ENCODE results near the gene SLC22A23. TPM values are rescaled to one million over a fixed set of nuclear protein-coding genes. Genes with fewer than 3 reads are reported as not detected.
"Not testable (repeated sequence)": the region's sequence is repeated elsewhere in the genome, so short reads cannot be mapped to it uniquely, and the experiment has no call there.

SLC22A23 gene
- total RNA-seq, 2 experiments from 2014 or later = 0.75 to 0.83 TPM

GRCh38 chr6:3394671-3395070 is 62.2 kb downstream of the SLC22A23 start:
- H3K4me3 Mint-ChIP-seq = no peak overlapping the region
- no peaks in the 10 kb centered on the region for H3K4me1 Mint-ChIP-seq
- no peak overlapping the region for H3K27ac Mint-ChIP-seq

DNA sequence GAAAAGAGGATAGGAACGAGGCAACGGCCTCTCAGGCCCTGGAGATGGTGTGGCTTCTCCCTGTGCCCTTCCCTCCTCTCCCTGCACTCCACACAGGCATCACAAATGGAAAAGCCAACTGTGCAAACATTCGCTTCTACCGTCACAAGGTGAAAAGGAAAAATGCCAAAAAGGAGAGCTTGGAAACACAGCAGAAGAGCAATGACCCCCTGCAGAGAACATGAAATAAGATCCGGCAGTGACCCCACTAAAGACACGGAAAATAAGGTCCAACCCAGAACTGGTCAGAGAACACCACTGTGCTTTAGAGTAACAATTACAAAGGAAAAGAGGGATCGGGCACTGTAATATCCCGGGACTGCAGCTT is 63.0 kb downstream of the SLC22A23 start:
- ChIA-PET POLR2A (no interaction called here), CTCF (no interaction called here)
- H3K9me3 Mint-ChIP-seq = no peaks in the 10 kb centered on the region
- no peak for DNase-seq
- no peak overlapping the region for H3K27ac Mint-ChIP-seq
- no peaks in the 10 kb centered on the region for H3K36me3 Mint-ChIP-seq (ENCODE audit: low read depth)
- H3K4me1 Mint-ChIP-seq = no peaks in the 10 kb centered on the region
- H3K4me3 Mint-ChIP-seq = no peak overlapping the region
- no peaks in the 10 kb centered on the region for H3K27me3 Mint-ChIP-seq

More at GRCh38 chr6:3394671-3395070, 62.2 kb downstream of the SLC22A23 start:
- CTCF ChIA-PET = no interaction called here
- H3K36me3 Mint-ChIP-seq (ENCODE audit: low read depth) = no peaks in the 10 kb centered on the region
- no peak for DNase-seq
- no peaks in the 10 kb centered on the region for H3K9me3 Mint-ChIP-seq
- POLR2A ChIA-PET = no interaction called here
- no peaks in the 10 kb centered on the region for H3K27me3 Mint-ChIP-seq

DNA sequence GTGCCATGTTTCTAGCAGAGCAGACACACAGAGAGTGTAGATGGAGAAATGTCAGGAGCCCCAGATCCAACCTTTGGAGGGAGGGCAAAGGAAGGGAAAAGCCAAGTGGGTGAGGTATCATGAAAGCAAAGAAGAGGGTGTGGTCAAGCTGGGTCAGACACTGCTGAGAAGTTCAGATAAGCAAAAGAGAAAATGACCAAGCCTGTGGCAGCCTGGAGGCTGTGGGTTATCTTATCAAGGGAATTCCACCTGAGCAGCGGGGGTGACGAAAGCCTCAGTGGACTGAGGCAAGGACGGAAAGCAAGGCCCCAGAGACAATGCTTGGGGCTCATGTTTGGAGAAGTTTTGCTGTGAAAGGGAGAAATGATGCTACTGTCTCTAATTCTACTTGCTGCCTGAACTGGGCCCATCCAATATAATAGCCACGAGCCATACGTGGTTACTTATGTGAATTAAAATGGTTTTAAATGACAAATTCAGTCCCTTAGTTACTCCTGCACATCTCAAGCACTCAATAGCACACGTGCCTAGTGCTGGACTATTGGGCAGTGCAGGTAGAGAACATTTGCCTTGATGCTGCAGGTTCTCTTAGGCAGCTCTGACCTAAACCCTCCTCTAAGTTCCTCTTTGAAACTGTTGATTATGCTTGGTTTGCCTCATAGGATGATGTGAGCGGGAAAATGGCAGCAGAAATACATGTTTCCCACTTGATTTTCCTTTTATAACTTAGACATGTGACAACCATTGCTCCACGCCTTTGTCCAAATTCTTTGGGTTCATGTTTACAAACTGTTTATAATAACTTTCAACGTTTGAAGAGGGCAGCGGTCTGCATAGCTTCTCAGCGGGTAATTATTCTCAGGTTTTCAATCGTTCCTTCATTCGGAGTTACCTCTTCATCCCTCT is 63.7 kb downstream of the SLC22A23 start:
- Mint-ChIP-seq H3K4me3 (no peak overlapping the region), H3K4me1 (no peaks in the 10 kb centered on the region), H3K27me3 (no peaks in the 10 kb centered on the region), H3K9me3 (no peaks in the 10 kb centered on the region), H3K27ac (no peak overlapping the region), H3K36me3 (ENCODE audit: low read depth) (no peaks in the 10 kb centered on the region)
- CTCF ChIA-PET = interaction anchor here (0.6 kb wide), 1 partner anchor 24 kb away, joined by 5 read pairs; no protein-coding TSS in a partner anchor
- DNase-seq = no peak
- POLR2A ChIA-PET = no interaction called here

DNA sequence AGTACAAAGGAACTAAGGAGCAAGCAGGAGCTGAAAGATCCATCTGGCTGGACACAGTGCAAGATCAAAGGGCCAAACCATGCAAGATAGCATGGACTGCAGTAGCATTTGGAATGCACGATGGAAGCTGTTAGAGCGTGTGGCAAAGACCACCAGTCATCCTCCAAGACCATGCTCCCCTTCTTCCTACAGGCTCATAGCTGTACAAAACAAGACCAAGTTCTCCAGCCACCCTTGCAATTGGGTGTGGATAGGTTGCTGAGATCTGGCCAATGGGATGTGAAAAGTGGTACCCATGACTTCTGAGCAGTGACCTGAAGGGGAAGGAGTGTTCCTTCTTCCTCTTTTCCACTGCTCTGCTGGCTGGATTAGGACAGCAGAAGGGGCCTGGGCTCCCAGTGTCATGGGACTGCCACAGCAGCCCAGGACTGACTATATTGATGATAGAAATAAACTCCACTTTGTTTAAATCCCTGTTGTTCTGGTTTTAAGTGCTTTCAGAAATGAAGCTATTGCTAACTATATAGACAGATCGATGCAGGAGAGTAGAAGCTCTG is 64.9 kb downstream of the SLC22A23 start:
- ChIA-PET CTCF (interaction anchor here (0.5 kb wide), 1 partner anchor 28 kb away, joined by 3 read pairs; no protein-coding TSS in a partner anchor), POLR2A (no interaction called here)
- Mint-ChIP-seq H3K27ac (no peak overlapping the region), H3K27me3 (no peaks in the 10 kb centered on the region), H3K4me3 (no peak overlapping the region), H3K4me1 (no peaks in the 10 kb centered on the region), H3K36me3 (ENCODE audit: low read depth) (no peaks in the 10 kb centered on the region), H3K9me3 (no peaks in the 10 kb centered on the region)
- DNase-seq = no peak

DNA sequence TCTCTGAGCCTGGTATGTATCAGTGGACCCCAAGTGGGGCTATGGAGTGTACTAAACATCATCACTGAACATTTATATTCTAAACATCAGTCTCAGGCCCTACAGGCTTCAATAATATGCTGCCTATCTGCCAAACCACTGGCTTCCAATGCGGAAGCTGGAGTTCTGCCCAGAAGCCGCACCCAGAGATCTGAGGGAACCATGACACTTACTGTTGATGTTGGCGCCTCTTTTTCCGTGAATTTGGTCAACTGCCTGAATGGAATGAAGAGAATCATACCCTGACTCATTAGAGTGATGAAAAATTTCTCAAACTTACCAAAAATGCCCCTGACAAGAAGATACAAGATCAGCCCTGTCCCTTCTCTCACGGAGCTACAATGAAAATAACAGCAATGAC is 66.2 kb downstream of the SLC22A23 start:
- CTCF ChIA-PET = no interaction called here
- no peaks in the 10 kb centered on the region for H3K36me3 Mint-ChIP-seq (ENCODE audit: low read depth)
- no peaks in the 10 kb centered on the region for H3K27me3 Mint-ChIP-seq
- no peaks in the 10 kb centered on the region for H3K4me1 Mint-ChIP-seq
- H3K9me3 Mint-ChIP-seq = no peaks in the 10 kb centered on the region
- H3K27ac Mint-ChIP-seq = no peak overlapping the region
- DNase-seq = no peak
- POLR2A ChIA-PET = no interaction called here
- H3K4me3 Mint-ChIP-seq = no peak overlapping the region

DNA sequence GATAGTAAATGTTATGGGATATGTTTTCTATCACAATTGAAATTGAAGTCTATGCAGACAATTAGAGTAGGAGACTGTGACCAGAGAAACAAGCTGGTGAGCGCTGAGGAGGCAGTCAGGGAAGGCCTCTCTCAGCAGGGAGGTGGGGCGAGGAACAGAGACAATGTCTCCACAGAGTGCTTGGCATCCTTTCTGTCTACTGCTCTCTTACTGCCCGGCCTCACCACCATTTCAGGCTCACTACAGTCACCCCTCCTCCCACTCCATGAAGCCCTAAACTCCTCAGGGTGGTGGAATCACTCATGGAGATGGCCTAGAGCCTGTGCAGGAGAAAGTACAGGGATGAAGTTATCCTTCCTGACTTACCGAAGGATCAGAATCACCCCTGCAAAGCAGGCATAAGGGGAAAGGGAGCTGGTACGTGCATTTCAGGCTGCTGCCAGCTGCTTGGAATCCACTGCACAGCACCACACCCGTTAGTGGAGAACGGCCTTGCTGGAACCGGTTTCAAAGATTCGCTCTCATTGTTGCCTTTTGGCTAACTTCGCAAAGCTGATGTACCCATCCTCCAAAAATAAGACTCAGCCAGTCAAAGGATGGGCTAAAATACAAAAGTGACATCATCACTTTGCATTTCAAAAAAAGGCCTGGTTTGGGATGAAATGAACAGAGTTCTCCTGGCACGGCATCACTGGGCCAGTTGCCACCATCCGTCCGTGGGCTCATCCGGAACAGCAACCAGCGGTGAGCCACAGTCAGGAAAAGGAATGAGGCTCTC is 67.3 kb downstream of the SLC22A23 start:
- DNase-seq = no peak
- H3K9me3 Mint-ChIP-seq = no peaks in the 10 kb centered on the region
- no peak overlapping the region for H3K27ac Mint-ChIP-seq
- no peak overlapping the region for H3K4me3 Mint-ChIP-seq
- CTCF ChIA-PET = interaction anchor here (0.7 kb wide), 1 partner anchor 647 kb away, joined by 3 read pairs; no protein-coding TSS in a partner anchor
- no peaks in the 10 kb centered on the region for H3K36me3 Mint-ChIP-seq (ENCODE audit: low read depth)
- POLR2A ChIA-PET = no interaction called here
- H3K4me1 Mint-ChIP-seq = no peaks in the 10 kb centered on the region
- no peaks in the 10 kb centered on the region for H3K27me3 Mint-ChIP-seq

- ChIA-PET CTCF (interaction anchor here (0.7 kb wide), 1 partner anchor 112 kb away, joined by 3 read pairs; no protein-coding TSS in a partner anchor), POLR2A (no interaction called here)
- no peak overlapping the region for H3K4me3 Mint-ChIP-seq
Measured at GRCh38 chr6:3388786-3389185, 68.1 kb downstream of the SLC22A23 start.

GRCh38 chr6:3386374-3386857 is 70.4 kb downstream of the SLC22A23 start:
- H3K4me3 Mint-ChIP-seq = no peak overlapping the region
- H3K9me3 Mint-ChIP-seq = no peaks in the 10 kb centered on the region
- H3K36me3 Mint-ChIP-seq (ENCODE audit: low read depth) = no peaks in the 10 kb centered on the region
- DNase-seq = no peak
- no peaks in the 10 kb centered on the region for H3K27me3 Mint-ChIP-seq
- CTCF ChIA-PET = no interaction called here
- POLR2A ChIA-PET = no interaction called here
- no peaks in the 10 kb centered on the region for H3K4me1 Mint-ChIP-seq
- no peak overlapping the region for H3K27ac Mint-ChIP-seq

More at GRCh38 chr6:3388786-3389185, 68.1 kb downstream of the SLC22A23 start:
- H3K9me3 Mint-ChIP-seq = no peaks in the 10 kb centered on the region
- no peaks in the 10 kb centered on the region for H3K36me3 Mint-ChIP-seq (ENCODE audit: low read depth)
- no peaks in the 10 kb centered on the region for H3K4me1 Mint-ChIP-seq
- no peaks in the 10 kb centered on the region for H3K27me3 Mint-ChIP-seq
- no peak overlapping the region for H3K27ac Mint-ChIP-seq
- no peak for DNase-seq

GRCh38 chr6:3385660-3386151 is 71.1 kb downstream of the SLC22A23 start:
- H3K9me3 Mint-ChIP-seq = no peaks in the 10 kb centered on the region
- no peaks in the 10 kb centered on the region for H3K4me1 Mint-ChIP-seq
- H3K36me3 Mint-ChIP-seq (ENCODE audit: low read depth) = no peaks in the 10 kb centered on the region
- no peak overlapping the region for H3K4me3 Mint-ChIP-seq
- no peaks in the 10 kb centered on the region for H3K27me3 Mint-ChIP-seq
- no peak for DNase-seq
- ChIA-PET POLR2A (no interaction called here), CTCF (no interaction called here)
- H3K27ac Mint-ChIP-seq = no peak overlapping the region

- H3K27ac Mint-ChIP-seq; CTCF ChIA-PET; H3K4me3 Mint-ChIP-seq; POLR2A ChIA-PET; H3K9me3 Mint-ChIP-seq; H3K4me1 Mint-ChIP-seq; H3K27me3 Mint-ChIP-seq; H3K36me3 Mint-ChIP-seq (ENCODE audit: low read depth); DNase-seq: not testable (repeated sequence)
Measured at GRCh38 chr6:3385181-3385580, 71.7 kb downstream of the SLC22A23 start.

GRCh38 chr6:3384241-3385143 is 72.4 kb downstream of the SLC22A23 start:
- POLR2A ChIA-PET = no interaction called here
- no peak for DNase-seq
- H3K27me3 Mint-ChIP-seq = no peaks in the 10 kb centered on the region

DNA sequence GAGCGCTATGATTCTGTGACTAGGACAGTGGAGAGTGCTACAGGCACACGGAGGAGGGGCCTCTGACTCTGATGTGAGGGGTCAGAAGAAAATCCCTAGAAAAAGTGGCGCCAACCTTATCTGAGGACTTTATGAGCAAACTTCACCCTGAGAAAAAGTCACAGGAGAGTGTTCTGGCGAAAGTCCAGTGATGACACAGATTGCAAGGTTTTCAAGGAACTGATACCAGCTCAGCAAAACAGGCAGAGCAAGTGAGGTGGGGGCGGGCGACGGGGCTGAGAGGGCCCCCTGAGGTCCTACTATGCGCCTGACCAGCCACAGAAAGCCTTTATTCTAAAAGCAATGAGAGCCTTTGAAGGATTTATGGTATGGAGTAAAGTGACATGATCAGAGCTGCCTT is 73.3 kb downstream of the SLC22A23 start:
- Mint-ChIP-seq H3K27me3 (peaks cover 1% of the 10 kb centered on the region), H3K36me3 (ENCODE audit: low read depth) (no peaks in the 10 kb centered on the region), H3K27ac (no peak overlapping the region), H3K4me3 (no peak overlapping the region), H3K9me3 (no peaks in the 10 kb centered on the region), H3K4me1 (no peaks in the 10 kb centered on the region)
- POLR2A ChIA-PET = no interaction called here
- CTCF ChIA-PET = no interaction called here
- DNase-seq = no peak

More at GRCh38 chr6:3384241-3385143, 72.4 kb downstream of the SLC22A23 start:
- no peaks in the 10 kb centered on the region for H3K9me3 Mint-ChIP-seq
- no peak overlapping the region for H3K4me3 Mint-ChIP-seq
- H3K27ac Mint-ChIP-seq = no peak overlapping the region
- CTCF ChIA-PET = no interaction called here
- H3K36me3 Mint-ChIP-seq (ENCODE audit: low read depth) = no peaks in the 10 kb centered on the region
- no peaks in the 10 kb centered on the region for H3K4me1 Mint-ChIP-seq
